Osteoblast (primary cell): ENCODE measurements around the gene LINC00237. TPM values are rescaled to one million over a fixed set of nuclear protein-coding genes. Genes with fewer than 3 reads are reported as not detected.

ENCODE experiments used
- DNase-seq: peaks from one replicate; pipeline ENCODE4 v3.0.0; 2011; ENCODE audit warnings: low spot score, mixed read lengths; ENCODE audit not compliant: insufficient read length; ENCODE audit errors: missing footprints
- H2AFZ ChIP-seq: 2 replicates; pipeline ENCODE4 v1.6.0; 2011; ENCODE audit warnings: mild to moderate bottlenecking, low read length
- H3K27ac ChIP-seq: 2 replicates; pipeline ENCODE4 v1.5.1; 2011; ENCODE audit warnings: mild to moderate bottlenecking, low read depth, low read length, moderate library complexity
- H3K27me3 ChIP-seq: 2 replicates; pipeline ENCODE4 v1.6.0; 2012; ENCODE audit warnings: mild to moderate bottlenecking, control low read depth, inconsistent platforms, low read length, moderate library complexity; ENCODE audit not compliant: insufficient read depth
- H3K36me3 ChIP-seq: 2 replicates; pipeline ENCODE4 v1.5.1; 2011; ENCODE audit warnings: mild to moderate bottlenecking, low read length, control low read depth, moderate library complexity; ENCODE audit not compliant: insufficient read depth
- H3K4me1 ChIP-seq: 2 replicates; pipeline ENCODE4 v1.5.1; 2011; ENCODE audit warnings: mild to moderate bottlenecking, low read length, control low read depth, moderate library complexity; ENCODE audit not compliant: insufficient read depth
- H3K4me2 ChIP-seq: 2 replicates; pipeline ENCODE4 v1.6.0; 2011; ENCODE audit warnings: mild to moderate bottlenecking, low read length; ENCODE audit not compliant: insufficient read depth
- H3K4me3 ChIP-seq: fragments of 200-600 bp; sonication (generic); 3 replicates; pipeline ENCODE4 v1.5.1; 2012; ENCODE audit warnings: mild to moderate bottlenecking, low read length, inconsistent platforms; ENCODE audit not compliant: insufficient read depth
- H3K79me2 ChIP-seq: 2 replicates; pipeline ENCODE4 v1.6.0; 2012; ENCODE audit warnings: mild to moderate bottlenecking, low read length, control low read depth, inconsistent platforms; ENCODE audit not compliant: insufficient read depth
- H3K9me3 ChIP-seq: 2 replicates; pipeline ENCODE4 v1.5.1; 2011; ENCODE audit warnings: low read depth, low read length, control low read depth
- H4K20me1 ChIP-seq: 2 replicates; pipeline ENCODE4 v1.6.0; 2012; ENCODE audit warnings: mild to moderate bottlenecking, low read length, control low read depth; ENCODE audit not compliant: insufficient read depth
- CTCF ChIP-seq: IDR thresholded peaks from 2 replicates; pipeline ENCODE4 v1.5.1; 2011; ENCODE audit warnings: mild to moderate bottlenecking, low read depth, low read length, moderate library complexity; ENCODE audit errors: extremely low read depth
- total RNA-seq: library from RNA; depleted of rRNA; stranded (reverse); fragments of >200 nt; gene quantifications from 2 replicates; pipeline ENCODE4 v1.2.3, GENCODE V29; 2012

Gene LINC00237
- total RNA-seq, 1 donor, result not detected

GRCh38 chr20:21049305-21049828, 56.8 kb downstream of the LINC00237 start:
- no peaks in the 10 kb centered on the region for H3K36me3 ChIP-seq
- no peak for DNase-seq
- no peak overlapping the region for H3K4me2 ChIP-seq
- H2AFZ ChIP-seq, result no peak overlapping the region
- no peaks in the 10 kb centered on the region for H3K27me3 ChIP-seq
- H4K20me1 ChIP-seq, result no peaks in the 10 kb centered on the region
- H3K9me3 ChIP-seq, result no peaks in the 10 kb centered on the region
- no peaks in the 10 kb centered on the region for H3K79me2 ChIP-seq
- no peaks in the 10 kb centered on the region for H3K4me1 ChIP-seq
- TF ChIP-seq CTCF, result no peak
- H3K27ac ChIP-seq, result no peak overlapping the region
- no peak overlapping the region for H3K4me3 ChIP-seq

- DNase-seq, result peak; percentile 54
- H3K9me3 ChIP-seq, result no peaks in the 10 kb centered on the region
- no peaks in the 10 kb centered on the region for H3K4me1 ChIP-seq
- no peaks in the 10 kb centered on the region for H3K27me3 ChIP-seq
- no peak overlapping the region for H3K4me2 ChIP-seq
- H3K79me2 ChIP-seq, result no peaks in the 10 kb centered on the region
- no peaks in the 10 kb centered on the region for H3K36me3 ChIP-seq
- no peak overlapping the region for H3K27ac ChIP-seq
- TF ChIP-seq CTCF, result peak; percentile 61
- no peak overlapping the region for H3K4me3 ChIP-seq
- H2AFZ ChIP-seq, result no peak overlapping the region
- no peaks in the 10 kb centered on the region for H4K20me1 ChIP-seq
These were observed 57.3 kb downstream of the LINC00237 start for GRCh38 chr20:21048841-21049273.

GRCh38 chr20:21047981-21048380, 58.2 kb downstream of the LINC00237 start:
- no peak overlapping the region for H3K4me3 ChIP-seq
- no peaks in the 10 kb centered on the region for H3K4me1 ChIP-seq
- no peaks in the 10 kb centered on the region for H4K20me1 ChIP-seq
- H3K4me2 ChIP-seq, result no peak overlapping the region
- no peaks in the 10 kb centered on the region for H3K79me2 ChIP-seq
- no peak overlapping the region for H3K27ac ChIP-seq
- no peak overlapping the region for H2AFZ ChIP-seq
- no peaks in the 10 kb centered on the region for H3K9me3 ChIP-seq
- TF ChIP-seq CTCF, result no peak
- no peaks in the 10 kb centered on the region for H3K36me3 ChIP-seq
- DNase-seq, result no peak
- no peaks in the 10 kb centered on the region for H3K27me3 ChIP-seq

- H4K20me1 ChIP-seq, result no peaks in the 10 kb centered on the region
- H3K4me2 ChIP-seq, result no peak overlapping the region
These were observed 59.6 kb downstream of the LINC00237 start for GRCh38 chr20:21046413-21047070.

More at GRCh38 chr20:21046413-21047070, 59.6 kb downstream of the LINC00237 start:
- H3K4me1 ChIP-seq, result no peaks in the 10 kb centered on the region
- H3K79me2 ChIP-seq, result no peaks in the 10 kb centered on the region
- no peak for DNase-seq
- TF ChIP-seq CTCF, result no peak
- no peak overlapping the region for H3K27ac ChIP-seq
- H3K4me3 ChIP-seq, result no peak overlapping the region
- no peaks in the 10 kb centered on the region for H3K36me3 ChIP-seq
- no peaks in the 10 kb centered on the region for H3K9me3 ChIP-seq
- H2AFZ ChIP-seq, result no peak overlapping the region
- H3K27me3 ChIP-seq, result no peaks in the 10 kb centered on the region
